Skin epidermis (tissue), 12 donors: Measurements from ENCODE around the gene EXOC4.

Experiments used
- H3K27ac ChIP-seq, 21 experiments: fragments of 200-600 bp; sonication (generic) in 11 of 21; one replicate each; pipeline ENCODE4 v1.5.0; 2020; ENCODE audit warnings: mild to moderate bottlenecking in 3 of 21, inconsistent platforms in 2 of 21, moderate library complexity in 2 of 21
- H3K4me3 ChIP-seq, 7 experiments: fragments of 200-600 bp; sonication (generic) in 2 of 7; one replicate each; pipeline ENCODE4 v1.5.0; 2020; ENCODE audit warnings: inconsistent platforms in 2 of 7, mild to moderate bottlenecking in 2 of 7, moderate library complexity in 1 of 7

The EXOC4 gene

GRCh38 chr7:133786401-133786937 is 533.6 kb downstream of the EXOC4 start:
- H3K27ac ChIP-seq, result no peak overlapping the region
- no peak overlapping the region for H3K4me3 ChIP-seq

DNA sequence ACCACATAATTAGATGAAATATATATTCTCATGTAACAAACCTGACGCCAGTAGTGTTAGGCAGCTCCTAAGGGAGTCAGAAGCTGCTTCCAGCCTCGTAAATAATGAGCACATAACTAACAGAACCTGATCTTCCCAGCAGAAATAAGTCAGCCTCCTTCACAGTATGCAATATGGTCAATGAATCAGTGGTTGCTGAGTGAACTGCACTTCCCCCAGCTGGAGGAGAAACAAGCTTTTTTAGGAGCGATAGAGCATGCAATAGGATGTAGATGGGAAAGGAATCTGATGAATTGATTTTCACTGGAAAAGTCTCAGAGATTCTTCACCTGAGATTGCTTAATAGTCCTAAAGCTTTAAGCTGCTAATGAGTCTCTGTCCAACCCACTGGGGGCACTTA is 537.1 kb downstream of the EXOC4 start:
- no peak overlapping the region for H3K27ac ChIP-seq
- H3K4me3 ChIP-seq, result no peak overlapping the region

DNA sequence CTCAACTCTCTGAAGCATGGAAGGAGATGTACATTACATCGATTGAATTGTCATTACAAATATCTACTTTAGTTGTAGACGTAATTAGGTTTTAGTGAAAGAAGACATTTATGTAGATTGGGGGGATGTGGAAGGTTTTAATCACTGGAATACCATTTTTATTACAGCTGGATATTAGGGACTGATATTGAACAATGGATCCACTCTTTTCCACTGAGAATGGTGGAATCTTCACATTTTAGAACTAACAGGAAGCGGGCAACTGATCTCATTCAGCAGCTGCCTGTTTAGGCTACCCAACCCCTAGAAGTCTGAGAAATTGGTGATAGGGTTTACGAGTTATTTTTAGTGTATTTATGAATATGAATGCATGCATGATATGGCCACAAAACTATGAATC is 538.0 kb downstream of the EXOC4 start:
- H3K4me3 ChIP-seq, result no peak overlapping the region
- H3K27ac ChIP-seq, result no peak overlapping the region

DNA sequence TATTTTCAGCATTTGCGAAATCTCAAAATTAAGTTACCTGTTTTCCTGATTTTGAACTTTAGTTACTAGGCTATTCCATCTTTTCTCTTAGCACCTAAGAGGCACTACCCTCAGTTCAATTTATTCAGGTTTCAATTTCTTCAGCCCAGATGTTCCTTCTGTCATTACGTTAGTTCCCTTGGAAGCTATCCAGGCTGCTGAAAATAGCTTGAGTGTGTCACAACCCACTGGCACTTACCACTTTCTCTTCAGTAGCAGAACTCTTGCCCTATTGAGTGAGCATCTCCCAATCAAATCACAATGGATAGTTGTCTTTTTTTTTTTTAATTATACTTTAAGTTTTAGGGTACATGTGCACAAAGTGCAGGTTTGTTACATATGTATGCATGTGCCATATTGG is 541.6 kb downstream of the EXOC4 start:
- no peak overlapping the region for H3K27ac ChIP-seq

GRCh38 chr7:133795068-133795665 is 542.3 kb downstream of the EXOC4 start:
- Histone ChIP-seq H3K27ac (no peak overlapping the region), H3K4me3 (no peak overlapping the region)

More for the DNA sequence above, 541.6 kb downstream of the EXOC4 start:
- no peak overlapping the region for H3K4me3 ChIP-seq

DNA sequence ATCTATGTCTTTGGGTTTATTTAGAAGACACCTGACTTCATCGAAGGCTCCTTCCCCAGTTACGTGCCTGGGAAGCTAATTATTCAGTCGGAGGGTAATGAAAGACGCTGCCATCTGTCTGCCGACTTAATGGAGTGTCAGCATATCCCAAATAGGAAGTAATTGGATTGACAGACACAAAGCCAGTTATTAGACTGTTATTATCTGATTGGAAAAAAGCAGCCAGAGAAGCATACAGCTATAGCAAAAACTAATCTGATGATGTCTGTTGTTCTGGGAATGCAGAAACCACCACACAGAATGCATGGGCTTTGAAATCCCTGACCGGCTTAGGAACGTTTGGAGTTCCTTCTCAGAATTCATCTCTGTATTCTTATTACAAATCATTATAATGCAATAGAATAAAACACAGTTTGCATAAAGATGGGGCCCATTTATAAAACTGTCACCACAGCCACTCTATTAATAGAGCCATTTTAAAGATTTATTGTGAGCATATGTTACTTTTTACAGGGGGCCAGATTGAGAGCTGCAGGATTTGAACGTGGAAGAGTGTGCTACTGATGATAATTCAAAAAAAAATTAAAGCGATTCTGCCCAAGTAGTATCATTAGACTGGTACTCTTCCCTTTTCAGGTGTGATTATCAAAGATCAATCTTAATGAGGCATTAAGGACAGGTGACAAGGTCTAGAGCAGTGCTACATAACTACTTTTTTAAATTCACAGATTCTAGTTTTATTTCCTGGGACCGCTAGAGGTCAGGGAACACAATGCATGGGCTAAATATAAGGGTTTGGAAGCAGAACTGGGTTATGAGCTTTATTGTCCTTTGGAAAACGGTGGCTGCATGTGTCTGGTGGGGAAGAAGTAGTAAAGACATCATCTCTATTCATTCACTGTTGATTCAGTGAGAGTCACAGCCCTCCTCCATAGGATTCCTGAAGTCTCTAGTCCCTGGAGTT is 544.2 kb downstream of the EXOC4 start:
- H3K4me3 ChIP-seq, result no peak overlapping the region
- no peak overlapping the region for H3K27ac ChIP-seq

GRCh38 chr7:133797818-133798520 is 545.1 kb downstream of the EXOC4 start:
- Histone ChIP-seq H3K27ac (no peak overlapping the region), H3K4me3 (no peak overlapping the region)

GRCh38 chr7:133801341-133801740 is 548.5 kb downstream of the EXOC4 start:
- Histone ChIP-seq H3K27ac (no peak overlapping the region), H3K4me3 (no peak overlapping the region)

DNA sequence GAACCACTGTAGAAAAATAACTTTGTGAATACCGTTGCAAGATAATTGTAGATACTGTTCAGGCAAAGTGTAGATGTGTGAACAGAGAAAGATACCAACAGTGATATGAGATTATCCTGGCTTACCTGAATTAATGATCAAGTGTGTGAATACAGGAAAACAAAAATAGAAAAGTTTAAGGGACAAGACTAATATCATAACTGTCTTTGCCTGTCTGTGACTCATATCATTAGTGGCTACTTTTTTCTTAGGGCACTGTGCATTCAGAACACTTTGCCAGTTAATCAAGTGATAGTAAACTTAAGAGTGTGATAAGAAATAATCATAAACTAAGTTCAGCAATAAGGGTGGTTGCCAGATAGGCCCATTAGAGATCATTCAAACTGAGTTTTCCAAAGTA is 551.2 kb downstream of the EXOC4 start:
- H3K27ac ChIP-seq, result no peak overlapping the region
- H3K4me3 ChIP-seq, result no peak overlapping the region

DNA sequence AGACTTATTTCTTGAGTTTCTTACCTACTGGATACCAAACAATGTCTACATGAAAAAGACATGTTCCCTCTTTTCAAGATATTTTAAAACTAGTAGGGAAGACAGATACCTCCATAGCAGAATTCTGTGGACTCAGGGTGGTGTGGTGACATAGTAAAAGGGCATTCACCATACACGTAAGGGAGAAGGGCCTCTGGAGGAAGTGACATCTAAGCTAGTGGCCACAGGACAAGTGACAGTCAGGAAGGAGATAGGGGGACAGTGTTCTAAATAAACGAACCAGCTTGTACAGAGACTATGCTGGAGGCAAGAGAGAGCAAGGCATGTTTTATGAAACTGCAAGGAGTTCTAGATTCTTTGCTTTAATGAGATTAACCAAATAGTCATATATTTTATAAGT is 552.5 kb downstream of the EXOC4 start:
- H3K4me3 ChIP-seq, result no peak overlapping the region
- H3K27ac ChIP-seq, result no peak overlapping the region

GRCh38 chr7:133807624-133808492 is 555.0 kb downstream of the EXOC4 start:
- Histone ChIP-seq H3K4me3 (no peak overlapping the region), H3K27ac (no peak overlapping the region)

- H3K4me3 ChIP-seq, result no peak overlapping the region
- no peak overlapping the region for H3K27ac ChIP-seq
Observed at GRCh38 chr7:133808493-133808866, 555.6 kb downstream of the EXOC4 start.

DNA sequence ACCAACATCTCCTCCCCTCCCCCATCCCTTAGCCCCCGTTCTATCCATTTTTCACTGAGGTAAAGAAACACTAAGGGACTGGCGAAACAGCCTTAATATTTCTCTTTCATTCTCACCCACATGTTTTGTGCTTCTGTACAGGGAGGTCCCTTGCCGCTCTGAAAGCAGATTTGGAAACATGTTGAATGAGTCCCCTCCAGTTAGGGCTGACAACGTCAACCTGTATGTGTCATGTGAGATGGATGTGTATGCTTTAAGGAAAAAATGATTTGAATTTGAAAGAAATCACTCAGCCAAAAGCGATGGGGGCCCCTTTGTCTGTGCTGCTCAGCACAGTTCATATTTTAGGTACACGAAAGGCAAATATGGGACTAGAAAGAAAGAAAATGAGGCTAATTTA is 560.0 kb downstream of the EXOC4 start:
- Histone ChIP-seq H3K4me3 (no peak overlapping the region), H3K27ac (no peak overlapping the region)

DNA sequence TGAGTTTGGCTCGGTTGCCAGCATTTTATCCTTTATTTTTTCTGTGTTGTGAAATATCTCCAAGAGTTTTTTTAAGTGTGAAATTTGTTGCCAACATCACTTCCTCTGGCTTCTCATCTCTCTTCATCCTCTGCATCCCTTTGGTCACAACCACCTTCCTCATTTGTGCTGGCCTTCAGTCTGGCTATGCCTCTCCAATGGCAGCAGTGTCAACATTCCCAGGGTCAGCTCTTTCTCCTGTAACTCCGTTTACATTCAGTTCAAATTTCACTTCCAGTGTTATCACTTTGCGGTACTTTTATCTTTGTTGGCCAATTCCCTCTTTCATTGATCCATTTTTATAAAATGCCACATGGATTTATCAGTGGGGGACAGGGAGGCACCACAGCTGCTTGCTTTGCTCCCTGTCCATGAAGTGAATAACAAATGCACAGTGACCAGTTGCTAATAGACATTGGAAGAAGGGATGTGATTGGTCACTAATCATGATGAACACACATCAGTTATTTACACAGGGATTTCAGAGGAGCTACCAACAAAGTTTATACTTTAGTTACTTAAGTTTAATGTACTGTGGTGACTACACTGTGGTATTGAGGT is 562.8 kb downstream of the EXOC4 start:
- Histone ChIP-seq H3K27ac (no peak overlapping the region), H3K4me3 (no peak overlapping the region)

GRCh38 chr7:133819695-133820094 is 566.8 kb downstream of the EXOC4 start:
- Histone ChIP-seq H3K4me3 (no peak overlapping the region), H3K27ac (no peak overlapping the region)

GRCh38 chr7:133820584-133820983 is 567.7 kb downstream of the EXOC4 start:
- H3K4me3 ChIP-seq, result no peak overlapping the region
- no peak overlapping the region for H3K27ac ChIP-seq

DNA sequence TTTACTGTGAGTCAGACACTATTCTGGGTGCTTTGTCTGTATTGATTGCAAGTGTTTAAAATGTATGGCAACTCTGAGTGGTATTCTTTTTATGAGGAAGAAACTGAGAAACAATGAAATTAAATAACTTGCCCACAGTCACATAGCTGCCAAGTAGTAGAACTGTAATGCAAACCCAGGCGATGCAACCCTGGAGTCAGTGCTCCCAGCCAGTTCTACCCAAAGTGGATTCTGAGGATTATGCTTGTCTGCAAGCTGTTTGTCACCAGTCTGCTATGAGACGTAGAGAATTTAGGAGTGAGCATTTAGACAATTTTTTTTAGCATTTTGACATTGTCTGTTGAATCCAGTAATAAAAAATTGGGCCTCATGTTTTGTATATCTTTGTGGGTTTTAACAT is 568.3 kb downstream of the EXOC4 start:
- H3K4me3 ChIP-seq, result no peak overlapping the region
- no peak overlapping the region for H3K27ac ChIP-seq

GRCh38 chr7:133822001-133822641 is 569.2 kb downstream of the EXOC4 start:
- H3K27ac ChIP-seq, result no peak overlapping the region
- no peak overlapping the region for H3K4me3 ChIP-seq
